Keratinocyte (primary cell): ENCODE measurements around the gene GNPTAB. TPM values are rescaled to one million over a fixed set of nuclear protein-coding genes. Genes with fewer than 3 reads are reported as not detected.

Experiments used
- DNase-seq: peaks from one replicate; pipeline ENCODE4 v3.0.0-alpha.2; 2011; ENCODE audit warnings: low read depth, missing footprints, low spot score
- FAIRE-seq: peaks from 2 replicates; lab custom pipeline; 2011; peaks lifted over from hg19 to GRCh38; lab: Jason Lieb, UNC
- H2AFZ ChIP-seq: 2 replicates; pipeline ENCODE4 v1.6.0; 2012; ENCODE audit warnings: low read length, control low read depth, inconsistent platforms; ENCODE audit not compliant: control insufficient read depth
- H3K27ac ChIP-seq: 2 replicates; pipeline ENCODE4 v1.5.1; 2011; ENCODE audit warnings: low read length; ENCODE audit not compliant: control insufficient read depth, insufficient read depth
- H3K27me3 ChIP-seq: 3 replicates; pipeline ENCODE4 v1.6.0; 2011; ENCODE audit warnings: low read length; ENCODE audit not compliant: control insufficient read depth, insufficient read depth; ENCODE audit errors: extremely low read depth
- H3K36me3 ChIP-seq, 2 experiments: 2 replicates in 1 of 2; 3 replicates in 1 of 2; pipeline ENCODE4 v1.5.1; 2011; ENCODE audit warnings: low read length in 2 of 2, mild to moderate bottlenecking in 1 of 2; ENCODE audit not compliant: control insufficient read depth in 2 of 2, insufficient read depth in 2 of 2; ENCODE audit errors: extremely low read depth in 1 of 2
- H3K4me1 ChIP-seq: 3 replicates; pipeline ENCODE4 v1.5.1; 2011; ENCODE audit warnings: low read length; ENCODE audit not compliant: control insufficient read depth, insufficient read depth; ENCODE audit errors: extremely low read depth
- H3K4me2 ChIP-seq: 3 replicates; pipeline ENCODE4 v1.6.0; 2011; ENCODE audit warnings: low read depth, low read length; ENCODE audit not compliant: control insufficient read depth, insufficient read depth; ENCODE audit errors: extremely low read depth
- H3K4me3 ChIP-seq, 3 experiments: fragments of 200-600 bp in 1 of 3; sonication (generic) in 1 of 3; 2 replicates in 2 of 3; 3 replicates in 1 of 3; pipeline ENCODE4 v1.5.1; 2011 to 2016; ENCODE audit warnings: low read length in 3 of 3, mild to moderate bottlenecking in 3 of 3, control low read depth in 2 of 3, inconsistent platforms in 1 of 3, low read depth in 1 of 3, mixed read lengths in 1 of 3, mixed run types in 1 of 3, moderate library complexity in 1 of 3; ENCODE audit not compliant: control insufficient read depth in 2 of 3, insufficient read depth in 2 of 3; ENCODE audit errors: extremely low read depth in 1 of 3
- H3K79me2 ChIP-seq: 2 replicates; pipeline ENCODE4 v1.6.0; 2012; ENCODE audit warnings: low read length; ENCODE audit not compliant: control insufficient read depth, insufficient read depth
- H3K9ac ChIP-seq: 3 replicates; pipeline ENCODE4 v1.6.0; 2011; ENCODE audit warnings: low read length; ENCODE audit not compliant: control insufficient read depth, insufficient read depth; ENCODE audit errors: extremely low read depth
- H3K9me1 ChIP-seq: 3 replicates; pipeline ENCODE4 v1.6.0; 2011; ENCODE audit warnings: low read length; ENCODE audit not compliant: control insufficient read depth, insufficient read depth; ENCODE audit errors: extremely low read depth
- H3K9me3 ChIP-seq: 2 replicates; pipeline ENCODE4 v1.5.1; 2012; ENCODE audit warnings: low read depth, low read length; ENCODE audit not compliant: control insufficient read depth
- H4K20me1 ChIP-seq: 3 replicates; pipeline ENCODE4 v1.6.0; 2011; ENCODE audit warnings: low read length; ENCODE audit not compliant: control insufficient read depth, insufficient read depth; ENCODE audit errors: extremely low read depth
- CTCF ChIP-seq, 3 experiments: IDR thresholded peaks in 1 of 3; conservative IDR thresholded peaks in 1 of 3; optimal IDR thresholded peaks in 1 of 3; 2 replicates in 2 of 3; 3 replicates in 1 of 3; pipeline versions ENCODE3 to v1.5.1; 2011; ENCODE audit warnings: low read length in 3 of 3, mild to moderate bottlenecking in 3 of 3, moderate library complexity in 2 of 3, control low read depth in 1 of 3, inconsistent platforms in 1 of 3; ENCODE audit not compliant: insufficient read depth in 2 of 3; ENCODE audit errors: extremely low read depth in 1 of 3
- EZH2 ChIP-seq: IDR thresholded peaks from one replicate; pipeline ENCODE4 v1.6.1; 2012; ENCODE audit warnings: inconsistent platforms, mild to moderate bottlenecking, low read length, moderate library complexity
- dilution Hi-C: fragments of 300-500 bp; cut with MboI; formaldehyde crosslinking; loops from one replicate; pipeline ENCODE4 v1.7.0; 2020; ENCODE audit warnings: low sequenced_read_pairs; ENCODE audit not compliant: extremely low pct_ligation_motif_present
- polyA plus RNA-seq, 5 experiments: library from polyadenylated mRNA; depleted of rRNA in 3 of 5; stranded (reverse) in 3 of 5; stranded (forward) in 1 of 5; unstranded in 1 of 5; fragments of >200 nt; gene quantifications; 1 replicate in 1 of 5; 2 replicates in 3 of 5; 3 replicates in 1 of 5; pipeline versions ENCODE4 v1.2.1 to v1.2.3, GENCODE V29; 2011 to 2012; ENCODE audit warnings: missing spikeins in 2 of 5, low read depth in 1 of 5, low replicate concordance in 1 of 5

GNPTAB gene
- polyA plus RNA-seq, 1 donor (not counting 4 experiments of a cell fraction or from before 2014, with no cell fraction given) = 35.7 TPM

DNA sequence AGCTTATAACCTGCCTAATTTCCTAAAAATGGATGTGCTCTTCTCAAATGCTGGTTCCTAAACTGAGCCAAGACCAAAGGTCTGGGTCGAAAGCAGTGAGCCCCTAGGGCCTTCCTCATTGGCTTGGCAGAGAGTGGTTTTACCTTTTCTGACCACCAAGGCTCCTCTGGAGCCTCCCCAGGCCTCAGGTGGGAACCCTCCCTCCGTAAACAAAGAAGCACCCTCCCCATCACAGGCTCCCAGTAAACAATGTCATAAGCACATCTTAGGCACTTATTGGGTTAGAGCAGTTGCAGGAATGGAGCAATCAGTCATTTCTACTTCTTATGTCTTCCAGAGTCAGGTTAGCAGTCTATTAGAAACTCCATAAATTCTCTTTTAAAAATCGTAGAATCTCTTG, 127.3 kb downstream of the GNPTAB start:
- no peak overlapping the region for H2AFZ ChIP-seq
- H3K27ac ChIP-seq = no peak overlapping the region
- H4K20me1 ChIP-seq = no peaks in the 10 kb centered on the region
- peaks cover 4% of the 10 kb centered on the region for H3K4me1 ChIP-seq
- no peaks in the 10 kb centered on the region for H3K9me1 ChIP-seq
- no peaks in the 10 kb centered on the region for H3K27me3 ChIP-seq
- H3K36me3 ChIP-seq = no peaks in the 10 kb centered on the region
- no peak overlapping the region for H3K9ac ChIP-seq
- no peak overlapping the region for H3K4me2 ChIP-seq
- no peaks in the 10 kb centered on the region for H3K9me3 ChIP-seq
- no peak overlapping the region for H3K4me3 ChIP-seq
- DNase-seq = no peak
- TF ChIP-seq CTCF (optimal IDR thresholded peaks at IDR 0.05 in 1 of 3, IDR thresholded peaks at IDR 0.05 in 1 of 3, conservative IDR thresholded peaks at IDR 0.05 in 1 of 3; ENCODE audit: extremely low read depth in 1 of 3, insufficient read depth in 2 of 3, low read length in 3 of 3) (no peak), EZH2 (no peak)
- FAIRE-seq = no peak
- dilution Hi-C loops = no loop called here
- peaks cover 8% of the 10 kb centered on the region for H3K79me2 ChIP-seq

- H3K9ac ChIP-seq = no peak overlapping the region
- H3K79me2 ChIP-seq = peaks cover 5% of the 10 kb centered on the region
- no peak overlapping the region for H3K4me3 ChIP-seq
- H3K36me3 ChIP-seq = no peaks in the 10 kb centered on the region
- no peak overlapping the region for H3K4me2 ChIP-seq
- H3K9me1 ChIP-seq = no peaks in the 10 kb centered on the region
- no peak for FAIRE-seq
- TF ChIP-seq EZH2 (no peak), CTCF (optimal IDR thresholded peaks at IDR 0.05 in 1 of 3, IDR thresholded peaks at IDR 0.05 in 1 of 3, conservative IDR thresholded peaks at IDR 0.05 in 1 of 3; ENCODE audit: extremely low read depth in 1 of 3, insufficient read depth in 2 of 3, low read length in 3 of 3) (no peak)
- peaks cover 10% of the 10 kb centered on the region for H3K4me1 ChIP-seq
- dilution Hi-C loops = no loop called here
- no peak for DNase-seq
- no peak overlapping the region for H2AFZ ChIP-seq
- H3K9me3 ChIP-seq = no peaks in the 10 kb centered on the region
- H3K27ac ChIP-seq = no peak overlapping the region
- no peaks in the 10 kb centered on the region for H3K27me3 ChIP-seq
- no peaks in the 10 kb centered on the region for H4K20me1 ChIP-seq
These were observed 130.4 kb downstream of the GNPTAB start for GRCh38 chr12:101700299-101700820.
